Right renal cortex interstitium (tissue), 3 donors: ENCODE data around the gene ELAPOR1. TPM values are rescaled to one million over a fixed set of nuclear protein-coding genes. Genes with fewer than 3 reads are reported as not detected.
A peak's percentile ranks its signal among the peaks of the same experiment; 100 is the strongest.

Source experiments
- DNase-seq, 3 donors: peaks; one replicate each; pipeline ENCODE4 v3.0.0-alpha.2; 2013; ENCODE audit warnings: low read depth in 3 of 3, low spot score in 2 of 3
- polyA plus RNA-seq, 3 donors: library from polyadenylated mRNA; unstranded; fragments of 120-200 nt; gene quantifications; one replicate each; pipeline ENCODE4 v1.2.1, GENCODE V29; 2013; ENCODE audit not compliant: insufficient read length in 3 of 3

The ELAPOR1 gene
- polyA plus RNA-seq, 3 donors: 1.7 to 2.2 (median 1.8) TPM

DNA sequence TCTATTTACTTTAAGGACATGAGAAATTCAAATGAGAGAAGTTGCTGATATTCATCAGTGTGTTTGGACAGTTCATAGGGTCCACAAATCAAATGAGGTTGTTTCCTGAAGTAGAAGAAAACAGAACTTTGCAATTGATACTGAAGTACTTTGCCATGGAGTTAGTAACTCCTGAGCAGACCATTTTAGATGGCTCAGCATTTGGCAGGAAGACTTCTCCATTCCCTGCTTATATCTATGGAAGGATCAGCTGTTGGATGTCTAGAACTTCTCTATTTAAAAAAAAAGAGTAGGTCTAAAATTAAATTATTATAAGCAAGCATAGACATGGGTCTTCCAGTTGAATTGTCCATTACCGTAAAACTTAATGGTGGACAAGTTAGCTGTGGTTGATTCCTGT is 18.3 kb upstream of the ELAPOR1 start:
- no peak for DNase-seq

DNA sequence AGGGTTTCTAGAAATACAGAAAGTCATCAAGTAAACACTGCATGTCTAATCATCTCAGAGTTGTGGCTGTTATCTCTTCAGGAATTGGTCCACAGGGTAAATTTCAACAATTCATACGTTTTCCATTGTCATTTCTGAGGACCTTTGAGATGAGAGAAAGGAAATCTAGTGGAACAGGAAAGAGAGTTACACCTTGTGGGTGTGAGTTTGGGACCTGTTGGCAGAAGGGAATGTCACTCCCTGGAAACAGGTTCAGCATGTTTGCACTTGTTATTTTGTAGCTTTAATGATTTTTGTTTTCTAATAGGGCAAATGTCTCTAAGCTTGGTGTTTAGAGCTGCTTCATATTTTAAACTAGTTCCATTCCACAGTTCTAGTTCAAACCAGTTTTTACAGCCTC is 17.8 kb upstream of the ELAPOR1 start:
- no peak for DNase-seq

DNA sequence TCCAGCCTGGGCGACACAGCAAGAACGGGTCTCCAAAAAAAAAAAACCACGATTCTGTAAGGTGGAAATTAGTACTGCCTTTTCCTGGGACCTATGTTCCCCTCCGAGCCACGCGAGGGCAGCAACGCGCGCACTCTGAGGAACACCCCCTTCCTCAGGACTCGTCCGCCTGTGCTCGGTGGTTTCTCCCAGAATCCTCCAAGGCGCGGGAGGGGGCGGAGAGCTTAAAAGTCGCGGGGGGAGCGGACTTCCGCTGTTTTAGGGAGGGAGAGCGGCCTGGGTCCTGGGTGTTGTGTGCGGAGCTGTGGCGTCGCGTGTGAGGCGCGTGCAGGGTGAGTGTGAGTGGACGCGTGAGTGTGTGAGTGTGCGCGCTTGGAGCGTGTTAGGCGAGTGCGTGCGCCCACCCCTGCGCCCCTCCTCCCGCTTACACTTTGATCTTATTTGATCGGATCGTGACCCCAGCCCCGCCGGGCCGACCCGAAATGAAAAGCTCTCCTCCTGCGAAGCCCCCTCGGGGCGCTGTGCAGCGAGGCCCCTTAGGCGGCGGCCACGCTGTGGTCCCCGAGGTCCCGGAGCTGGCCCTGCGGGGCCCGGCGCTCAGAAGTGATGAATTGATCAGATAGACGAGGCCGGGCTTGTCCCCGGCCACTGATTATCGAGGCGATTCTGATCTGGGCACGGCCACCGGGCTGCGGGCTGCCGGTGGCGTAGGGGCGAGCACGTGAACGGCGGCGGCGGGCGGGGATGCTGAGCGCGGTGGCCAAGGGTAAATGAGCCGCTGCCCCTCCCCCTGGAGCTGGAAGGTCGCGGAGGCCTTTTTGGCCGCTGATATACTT is 13.8 kb upstream of the ELAPOR1 start:
- DNase-seq: peak; percentile 85 to 96 (median 90)

DNA sequence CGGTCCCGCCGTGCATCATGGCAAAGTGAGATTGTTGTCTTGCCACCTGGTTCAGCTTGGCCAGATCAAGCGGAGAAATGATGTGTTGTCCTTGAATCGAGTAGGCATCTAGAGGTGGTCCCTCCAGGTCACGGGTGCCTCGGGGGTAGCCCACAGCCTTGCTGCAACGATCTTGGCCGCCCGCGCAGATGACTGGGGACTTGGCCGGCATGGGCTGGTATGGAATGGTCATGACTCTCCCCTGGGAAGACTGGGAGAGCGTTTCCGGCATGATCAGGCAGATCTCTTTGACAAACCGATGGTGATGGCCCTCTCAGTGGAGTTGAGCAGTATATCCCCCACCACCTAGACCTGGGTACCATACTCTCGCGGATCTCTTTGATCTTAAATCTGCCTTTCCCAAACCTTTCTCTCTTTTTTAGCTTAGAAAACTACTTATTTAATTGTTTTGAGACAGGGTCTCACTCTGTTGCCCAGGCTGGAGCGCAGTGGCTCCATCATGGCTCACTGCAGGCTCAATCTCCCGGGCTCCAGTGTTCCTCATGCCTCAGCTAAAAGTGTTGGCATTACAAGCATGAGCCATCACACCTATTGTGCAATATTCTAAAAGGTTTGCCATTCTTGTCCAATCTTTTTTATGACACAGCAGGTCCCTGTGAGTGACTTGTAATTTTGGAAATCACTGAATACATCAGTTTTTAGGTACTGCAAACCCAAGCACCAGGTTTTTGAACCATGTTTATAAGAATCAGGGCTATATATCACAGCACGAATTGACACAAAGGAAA is 9.4 kb upstream of the ELAPOR1 start:
- no peak for DNase-seq

DNA sequence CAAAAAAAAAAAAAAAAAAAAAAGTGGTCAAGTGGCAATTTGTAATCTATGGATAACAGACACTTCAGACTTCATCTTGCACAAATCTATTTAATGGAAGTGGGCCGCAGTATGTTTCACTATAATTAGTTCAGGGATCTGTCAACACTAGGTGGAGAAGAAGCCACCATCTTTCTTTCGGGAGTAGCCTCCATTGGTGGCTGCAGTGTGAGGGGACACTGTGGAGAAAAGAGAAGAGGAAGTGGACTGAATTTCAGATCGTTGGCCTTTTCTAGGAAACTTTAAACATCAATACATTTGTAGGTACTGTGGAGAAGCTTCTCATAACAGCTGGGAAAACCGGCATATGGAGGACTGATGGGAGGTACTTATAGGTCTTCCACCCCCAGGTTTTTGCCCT is 8.0 kb upstream of the ELAPOR1 start:
- DNase-seq: no peak

DNA sequence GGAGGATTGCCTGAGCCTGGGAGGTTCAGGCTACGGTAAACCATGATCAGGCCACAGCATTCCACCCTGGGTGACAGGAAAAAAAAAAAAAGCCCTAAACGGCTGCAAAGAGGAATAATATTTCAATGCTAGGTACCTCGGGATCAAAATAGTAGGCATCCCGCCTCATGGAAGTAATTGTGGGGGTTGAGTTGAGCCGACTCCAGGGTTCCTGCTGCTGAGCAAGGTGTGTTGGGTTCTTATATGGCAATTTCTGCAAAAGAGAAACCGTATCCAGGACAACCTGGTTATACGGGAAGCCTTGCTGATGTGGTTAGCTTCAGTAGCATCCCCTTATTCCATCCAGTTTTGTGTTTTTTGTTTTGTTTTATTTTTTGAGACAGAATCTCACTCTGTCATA is 6.1 kb upstream of the ELAPOR1 start:
- DNase-seq: no peak

DNA sequence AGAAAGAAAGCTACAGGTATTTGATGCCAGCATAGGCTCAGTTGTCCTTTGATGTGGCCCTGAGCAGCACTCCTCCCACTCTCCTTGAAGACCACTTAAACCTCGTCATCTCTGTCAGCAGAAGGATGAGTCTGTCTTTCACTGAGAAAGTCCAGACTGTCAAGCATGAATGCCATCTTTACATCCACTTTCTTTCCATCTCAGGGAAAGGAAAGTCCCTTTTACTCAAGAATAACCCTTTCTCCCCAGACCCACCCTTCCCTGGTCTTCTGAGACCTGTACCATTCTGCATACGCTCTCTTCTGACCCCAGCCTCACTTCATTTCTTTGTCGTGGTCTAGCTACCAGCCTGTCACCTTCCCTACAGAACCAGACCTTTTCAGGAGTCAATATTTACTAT is 4.0 kb upstream of the ELAPOR1 start:
- no peak for DNase-seq

DNA sequence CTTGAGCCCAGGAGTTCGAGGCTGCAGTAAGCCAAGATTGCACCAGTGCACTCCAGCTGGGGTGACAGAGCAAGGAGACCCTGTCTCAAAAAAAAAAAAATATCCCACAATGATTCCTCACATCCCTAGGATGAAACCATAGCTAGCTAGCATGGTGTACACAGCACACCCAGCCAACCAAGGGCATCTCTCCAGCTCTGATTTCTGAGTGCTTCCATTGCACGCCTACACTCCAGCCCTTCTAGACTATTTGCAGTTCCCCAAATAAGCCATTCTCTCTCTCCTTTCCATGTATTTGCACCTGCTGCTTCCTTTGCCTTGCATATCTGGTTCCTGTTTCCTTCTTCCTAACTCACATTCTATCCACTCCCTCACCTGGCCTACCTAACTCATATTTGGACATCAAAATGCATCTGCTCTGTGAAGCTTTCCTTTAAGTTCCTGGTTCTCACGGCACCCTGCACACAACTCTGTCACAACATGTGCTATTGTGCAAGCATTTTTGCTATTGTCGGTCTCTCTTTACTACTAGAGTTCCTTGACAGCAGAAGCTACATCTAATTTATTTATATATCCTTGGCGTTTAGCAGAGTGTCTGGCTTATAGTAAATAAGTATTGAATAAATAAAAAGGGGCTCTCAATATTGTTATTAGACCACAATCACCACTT is 2.4 kb upstream of the ELAPOR1 start:
- no peak for DNase-seq

DNA sequence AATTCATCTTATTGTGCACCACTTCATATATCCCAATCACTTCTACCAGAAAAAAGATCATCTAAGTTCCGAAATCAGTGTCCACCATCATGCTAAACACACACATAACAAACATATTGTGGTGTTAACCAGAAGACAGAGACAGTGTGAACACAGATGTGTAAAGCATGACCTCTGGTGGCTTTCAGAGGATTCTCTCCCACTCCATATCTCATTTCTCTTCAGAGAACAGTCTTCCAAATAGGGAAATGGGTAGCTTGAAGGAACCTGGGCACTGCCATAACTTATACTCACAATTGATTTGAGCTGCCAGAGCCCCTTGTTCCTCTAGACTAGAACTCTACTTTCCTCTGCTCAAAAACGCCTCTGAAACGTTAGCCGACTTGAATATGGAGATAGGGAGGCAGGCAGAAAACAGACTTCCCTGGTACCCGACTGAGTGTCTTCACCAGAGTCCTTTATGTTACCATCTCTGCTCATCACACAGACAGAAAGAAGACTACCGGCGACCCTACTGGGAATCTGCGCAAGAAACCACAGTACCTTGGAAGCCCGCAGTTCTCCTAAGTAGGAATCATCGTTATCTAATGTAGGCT is 1.8 kb upstream of the ELAPOR1 start:
- no peak for DNase-seq

DNA sequence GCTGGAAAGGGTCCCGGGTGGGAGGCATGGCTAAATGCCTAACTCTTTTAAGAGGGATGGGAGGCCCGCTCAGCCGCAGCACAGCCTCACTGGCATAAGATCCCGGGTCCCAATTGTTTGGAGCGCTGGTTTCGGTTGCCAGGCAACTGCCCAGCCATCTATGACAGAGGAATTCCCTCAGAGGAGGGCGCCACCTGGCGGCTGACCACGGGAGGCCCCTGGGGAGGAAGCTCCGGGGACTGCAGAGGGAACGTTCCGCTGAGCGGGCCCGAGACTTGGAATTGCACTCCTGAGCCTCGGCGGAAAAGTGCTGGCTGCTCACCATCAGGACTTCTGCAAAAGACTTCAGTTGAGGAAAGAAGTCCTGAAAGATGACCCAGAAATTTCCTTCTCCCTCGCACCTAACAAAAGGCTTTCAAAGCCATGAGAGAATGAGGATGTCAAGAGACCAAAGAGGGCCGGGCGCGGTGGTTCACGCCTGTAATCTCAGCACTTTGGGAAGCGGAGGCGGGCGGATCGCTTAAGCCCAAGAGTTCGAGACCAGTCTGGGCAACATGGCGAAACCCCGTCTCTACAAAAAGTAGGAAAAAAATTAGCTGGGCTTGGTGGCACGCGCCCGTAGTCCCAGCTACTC is 1.1 kb upstream of the ELAPOR1 start:
- peak; percentile 87 to 90 (median 89) for DNase-seq

DNA sequence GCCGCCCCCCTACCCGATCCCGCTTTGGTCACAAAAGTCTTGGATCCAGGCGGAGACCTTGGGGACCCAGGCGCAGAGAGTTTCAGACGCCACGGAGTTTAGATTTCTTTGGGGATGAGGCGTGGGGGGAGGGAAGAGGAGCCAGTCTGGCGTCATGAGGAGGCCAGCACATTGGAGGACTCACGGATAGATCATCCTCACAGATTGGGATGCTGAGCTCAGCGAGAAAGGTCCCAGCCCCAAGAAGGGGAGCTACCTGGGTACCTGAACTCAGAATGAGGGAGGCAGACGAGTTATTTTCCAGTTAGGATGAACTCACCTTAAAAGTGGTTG is 393 bp downstream of the ELAPOR1 start:
- DNase-seq: no peak

DNA sequence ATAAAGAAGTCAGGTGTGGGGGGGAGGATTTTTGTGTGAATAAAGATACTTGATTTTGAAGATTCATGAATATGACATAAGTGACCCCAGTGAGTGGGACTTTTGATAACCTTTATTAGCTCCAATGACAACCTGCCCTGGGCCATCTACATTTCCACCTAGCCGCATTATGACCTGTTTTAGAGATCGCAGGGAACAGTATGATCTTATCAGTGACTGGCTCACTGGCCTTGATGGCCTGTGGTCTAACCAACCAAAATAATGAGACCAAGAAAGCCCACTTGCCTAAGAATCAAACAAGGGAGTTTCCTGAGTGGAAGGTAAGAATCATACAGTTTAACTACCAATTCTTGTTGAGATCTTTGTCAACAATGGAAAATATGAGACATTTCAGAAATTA is 1.8 kb downstream of the ELAPOR1 start:
- no peak for DNase-seq

DNA sequence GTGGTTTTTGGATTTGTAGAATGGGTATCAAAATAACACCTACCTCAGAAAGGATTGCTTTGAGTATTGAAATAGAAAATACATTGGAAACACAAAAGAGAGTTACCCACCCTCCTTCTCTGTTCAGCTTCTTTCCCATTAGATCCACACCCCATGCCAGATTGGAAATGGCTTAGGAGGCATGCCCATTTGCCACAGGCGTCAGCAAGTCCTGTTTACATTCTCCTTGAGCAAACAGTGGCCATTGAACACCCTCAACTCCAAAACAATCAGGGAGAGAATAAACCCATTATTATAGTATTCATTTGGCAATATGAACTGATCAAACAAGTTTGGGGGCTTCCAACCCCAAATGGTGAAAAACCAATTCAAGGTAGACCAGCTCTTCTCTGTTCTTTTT is 2.4 kb downstream of the ELAPOR1 start:
- DNase-seq: no peak

DNA sequence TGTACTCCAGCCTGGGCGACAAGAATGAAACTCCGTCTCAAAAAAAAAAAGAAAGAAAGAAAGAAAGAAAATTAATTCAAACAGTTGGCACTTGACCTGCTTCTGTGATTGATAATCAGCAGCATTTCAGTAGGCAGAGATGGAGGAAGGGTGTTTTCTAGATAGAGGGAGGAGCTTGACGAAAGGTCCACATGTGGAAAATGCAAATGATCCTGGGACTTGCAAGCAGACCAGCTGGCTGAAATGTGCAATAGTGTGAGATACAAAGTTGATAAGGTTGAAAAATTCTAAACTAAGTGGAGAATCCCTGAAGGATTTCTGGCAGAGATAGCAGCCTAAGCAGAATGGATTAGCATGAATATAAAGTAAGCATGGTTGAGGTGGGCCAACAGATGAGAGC is 4.2 kb downstream of the ELAPOR1 start:
- DNase-seq: no peak

DNA sequence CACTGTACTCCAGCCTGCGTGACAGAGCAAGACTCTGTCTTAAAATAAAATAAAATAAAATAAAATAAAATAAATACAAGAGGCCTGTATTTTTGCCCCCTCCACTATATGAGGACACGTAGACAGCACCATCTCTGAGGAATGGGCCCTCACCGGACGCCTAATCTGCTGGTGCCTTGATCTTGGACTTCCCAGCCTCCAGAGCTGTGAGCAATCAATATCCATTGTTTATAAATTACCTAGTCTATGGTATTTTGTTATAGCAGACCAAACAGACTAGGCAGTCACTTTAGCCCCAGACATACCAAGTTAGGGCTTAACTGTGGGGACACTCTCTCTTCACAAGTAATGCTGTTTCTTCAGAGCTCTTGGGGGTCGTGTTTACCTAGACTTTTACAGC is 6.4 kb downstream of the ELAPOR1 start:
- no peak for DNase-seq

DNA sequence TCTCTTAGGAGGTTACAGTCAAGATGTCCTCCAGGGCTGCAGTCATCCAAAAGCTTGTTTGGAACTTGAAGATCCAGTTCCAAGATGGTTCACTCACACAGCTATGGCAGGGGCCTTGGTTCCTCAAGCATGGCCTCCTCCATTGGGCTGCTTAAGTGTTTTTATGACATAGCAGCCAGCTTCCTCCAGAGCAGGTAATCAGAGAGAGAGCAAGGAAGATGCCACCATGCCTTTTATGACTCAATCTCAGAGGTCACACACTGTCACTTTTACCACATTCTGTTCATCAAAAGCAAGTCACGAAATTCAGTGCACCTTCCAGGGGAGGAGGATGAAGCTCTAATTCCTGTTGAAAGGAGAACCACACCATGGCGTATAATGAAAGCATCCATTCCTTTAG is 17.1 kb downstream of the ELAPOR1 start:
- DNase-seq: no peak

DNA sequence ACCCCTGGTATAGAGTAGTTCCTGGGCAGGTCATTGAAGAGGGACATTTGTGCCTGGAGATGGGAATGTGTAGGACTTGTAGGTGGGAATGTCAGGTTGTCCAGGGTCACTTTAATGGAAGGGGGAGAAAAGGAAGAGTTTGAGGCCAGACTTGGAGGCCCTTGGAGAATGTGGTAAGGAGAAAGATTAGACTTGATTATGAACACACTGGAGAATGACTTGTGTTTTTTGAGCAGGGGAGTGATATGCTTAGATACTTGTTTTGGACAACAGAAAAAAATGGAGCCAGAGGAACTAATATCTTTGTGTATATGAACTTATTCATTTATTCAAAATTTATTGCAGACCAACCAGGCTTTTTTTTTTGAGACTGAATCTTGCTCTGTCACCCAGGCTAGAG is 17.9 kb downstream of the ELAPOR1 start:
- no peak for DNase-seq

DNA sequence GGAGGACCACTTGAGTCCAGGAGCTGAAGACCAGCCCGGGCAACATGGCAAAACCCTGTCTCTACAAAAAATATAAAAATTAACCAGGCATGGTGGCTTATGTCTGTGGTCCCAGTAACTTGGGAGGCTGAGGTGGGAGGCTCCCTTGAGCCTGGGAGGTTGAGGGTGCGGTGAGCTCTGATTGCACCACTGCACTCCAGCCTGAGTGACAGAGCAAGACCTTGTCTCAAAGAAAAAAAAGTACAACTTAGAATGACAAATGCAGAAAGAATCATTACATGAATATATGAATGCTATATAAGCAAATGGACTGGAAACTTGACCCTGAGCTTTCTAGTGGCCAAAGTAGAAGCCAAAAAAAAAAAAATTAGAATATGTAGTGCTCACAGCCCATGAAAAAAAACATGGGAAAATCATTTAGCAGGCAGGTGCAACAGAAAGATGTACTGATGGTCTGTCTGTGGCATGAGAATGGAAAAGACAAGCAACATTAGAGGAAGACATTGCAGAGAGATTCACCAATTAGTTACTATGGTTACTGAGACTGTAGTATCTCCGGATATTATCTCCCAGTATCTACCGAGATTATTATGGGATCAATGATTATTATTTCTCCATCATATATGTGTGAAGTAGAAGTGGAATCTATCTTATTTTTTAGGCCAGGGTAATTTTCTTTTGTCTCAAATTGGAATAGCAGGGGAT is 19.2 kb downstream of the ELAPOR1 start:
- no peak for DNase-seq

DNA sequence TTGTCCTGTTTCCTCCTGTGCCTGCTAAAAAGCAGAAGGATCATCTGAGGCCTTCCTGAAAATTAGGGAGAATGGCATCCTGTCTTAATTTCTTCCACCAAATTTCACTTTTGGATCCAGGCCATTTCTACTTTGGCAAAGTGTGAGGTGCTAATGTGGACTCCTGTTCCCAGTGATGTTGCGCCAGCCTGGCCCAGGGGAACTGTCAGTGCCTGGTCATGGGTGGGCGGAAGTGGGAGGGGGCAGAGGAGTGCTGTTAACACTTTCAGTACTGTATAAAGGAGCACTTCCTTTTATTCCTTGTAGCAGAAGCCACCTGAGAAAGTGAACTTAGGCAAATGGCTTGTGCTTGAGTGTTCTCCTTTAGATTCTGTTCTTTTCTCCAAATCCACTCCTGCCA is 19.9 kb downstream of the ELAPOR1 start:
- no peak for DNase-seq

DNA sequence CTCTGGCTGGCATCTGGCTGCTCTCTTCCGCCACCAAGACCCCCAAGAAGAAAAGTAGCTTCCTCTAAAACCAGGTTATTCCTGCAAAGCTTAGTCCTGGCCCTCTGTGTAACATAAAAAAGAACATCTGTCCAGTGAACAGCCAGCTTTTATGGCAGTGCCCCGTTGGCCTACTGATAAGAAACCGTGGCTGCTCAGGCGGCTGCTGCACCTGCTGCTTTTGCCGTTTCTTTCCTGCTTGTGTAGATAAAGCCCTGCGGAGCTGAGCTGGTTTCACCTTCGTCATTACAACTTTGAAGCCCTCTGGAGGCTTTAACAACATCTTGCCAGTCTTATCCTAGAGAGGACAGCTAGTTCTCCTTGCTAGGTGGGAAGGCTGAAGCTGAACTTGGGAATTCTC is 20.5 kb downstream of the ELAPOR1 start:
- no peak for DNase-seq
